Measurements from ENCODE around the gene CFAP97.
"Not testable (repeated sequence)": the region's sequence is repeated elsewhere in the genome, so short reads cannot be mapped to it uniquely, and the experiment has no call there.

Gene CFAP97

DNA sequence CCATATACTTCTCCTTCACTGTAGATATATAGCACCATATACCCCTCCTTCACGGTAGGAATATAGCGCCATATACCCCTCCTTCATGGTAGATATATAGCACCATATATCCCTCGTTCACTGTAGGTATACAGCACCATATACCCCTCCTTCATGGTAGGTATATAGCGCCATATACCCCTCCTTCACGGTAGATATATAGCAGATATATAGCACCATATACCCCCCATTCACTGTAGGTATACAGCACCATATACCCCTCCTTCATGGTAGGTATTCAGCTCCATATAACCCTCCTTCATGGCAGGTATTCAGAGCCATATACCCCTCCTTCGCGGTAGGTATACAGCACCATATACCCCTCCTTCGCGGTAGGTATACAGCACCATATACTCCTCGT is 18.1 kb upstream of the CFAP97 start:
- DNase-seq, result no peak

- no peak for DNase-seq
These were observed 17.7 kb upstream of the CFAP97 start for GRCh38 chr4:185221491-185221890.

DNA sequence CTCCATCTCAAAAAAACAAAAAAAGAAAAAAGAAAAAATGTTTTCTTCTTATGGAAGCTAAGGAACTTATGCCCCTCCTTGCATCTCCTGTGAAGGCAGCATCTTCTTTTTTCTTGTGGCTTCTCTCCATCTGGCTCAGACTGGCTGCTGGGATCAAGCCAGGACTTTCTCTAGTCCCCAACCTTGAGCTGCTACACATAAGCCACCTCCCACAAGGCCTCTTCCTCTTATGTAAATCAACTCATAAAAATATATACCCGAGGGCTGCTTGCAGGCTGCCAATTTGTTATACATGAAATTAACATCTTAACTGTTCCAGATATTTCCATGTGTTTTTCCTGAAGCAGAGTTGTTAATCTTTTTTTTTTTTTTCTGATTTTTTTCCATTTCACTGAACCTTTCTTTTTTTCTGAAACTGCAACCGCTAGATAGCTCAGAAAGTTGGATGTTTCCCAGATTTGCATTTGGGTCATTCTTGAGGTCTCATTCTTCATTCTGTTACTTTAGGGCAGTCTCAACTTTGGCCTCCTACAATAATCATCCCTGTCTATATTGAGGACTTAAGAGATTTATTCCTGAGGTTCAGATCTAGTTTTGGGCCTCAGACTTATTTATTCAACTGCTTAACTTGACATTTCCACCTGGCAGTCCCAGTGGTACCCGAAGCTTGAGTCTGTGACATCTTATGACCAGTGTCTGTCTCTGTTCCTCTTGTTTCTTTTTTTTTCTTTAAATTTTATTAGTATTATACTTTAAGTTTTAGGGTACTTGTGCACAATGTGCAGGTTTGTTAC is 15.9 kb upstream of the CFAP97 start:
- DNase-seq, result no peak

DNA sequence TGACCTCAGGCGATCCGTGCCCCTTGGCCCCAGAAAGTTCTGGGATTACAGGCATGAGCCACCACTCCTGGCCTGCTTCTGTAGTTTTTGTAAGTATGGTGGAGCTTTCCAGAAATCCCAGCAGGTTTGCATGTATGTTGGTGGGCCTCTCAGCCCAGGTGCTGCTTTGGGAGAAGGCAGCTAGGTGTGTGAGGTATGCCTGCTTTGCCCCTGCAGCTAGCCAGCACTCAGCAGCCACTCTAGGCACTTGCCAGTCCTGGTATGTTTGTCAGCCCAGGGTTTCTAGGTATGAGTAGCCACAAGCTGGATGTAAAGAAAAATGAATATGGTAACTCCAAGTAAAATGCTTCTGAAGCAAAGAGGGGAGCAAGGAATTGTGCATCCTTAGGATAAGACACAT is 14.5 kb upstream of the CFAP97 start:
- DNase-seq, result no peak

- DNase-seq, result no peak
These were observed 13.7 kb upstream of the CFAP97 start for GRCh38 chr4:185217408-185217975.

DNA sequence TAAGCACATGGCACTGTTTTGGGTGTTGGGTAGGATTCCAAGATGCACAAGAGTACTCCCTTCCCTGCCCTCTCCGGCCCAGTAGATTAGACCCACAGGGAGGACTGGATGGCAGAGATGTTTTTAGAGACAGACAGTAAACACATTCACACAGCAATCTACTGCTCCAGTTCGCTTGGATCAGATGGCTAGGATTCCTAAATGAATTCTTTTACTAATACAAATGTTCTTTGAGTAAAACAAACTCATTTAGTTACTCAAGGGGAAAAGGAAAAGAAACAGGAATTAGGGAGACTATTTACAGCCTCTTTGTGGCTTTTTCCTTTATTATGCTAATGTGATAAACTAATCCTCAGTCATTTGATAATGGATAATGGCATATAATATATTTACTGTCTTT is 11.5 kb upstream of the CFAP97 start:
- DNase-seq, result no peak

- DNase-seq, result no peak
These were observed 10.1 kb upstream of the CFAP97 start for GRCh38 chr4:185213877-185214276.

- DNase-seq, result no peak
These were observed 8.8 kb upstream of the CFAP97 start for GRCh38 chr4:185212581-185212980.

- no peak for DNase-seq
These were observed 7.8 kb upstream of the CFAP97 start for GRCh38 chr4:185211641-185212040.

DNA sequence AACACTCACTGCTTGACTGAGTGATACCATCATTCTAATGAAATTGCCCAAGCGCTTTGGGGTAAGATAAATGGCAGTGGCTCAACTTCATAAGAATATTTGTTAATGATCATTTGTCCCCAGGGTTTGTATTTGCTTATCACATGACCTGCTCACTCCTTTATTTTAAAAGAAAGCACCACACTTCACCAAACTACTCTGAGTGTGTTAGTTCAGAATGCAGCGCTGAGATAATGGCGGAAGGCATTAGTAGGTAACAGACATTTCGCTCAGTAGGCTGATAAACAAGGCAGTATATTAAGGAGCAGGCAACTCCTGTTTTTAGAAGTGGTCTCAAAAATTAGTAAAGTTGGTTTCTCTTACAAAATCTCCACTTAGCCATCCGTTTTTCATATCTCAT is 7.2 kb upstream of the CFAP97 start:
- DNase-seq, result no peak

- DNase-seq, result peak; percentile 5 to 24
These were observed 6.5 kb upstream of the CFAP97 start for GRCh38 chr4:185210102-185210981.

GRCh38 chr4:185209852-185210101 is 6.0 kb upstream of the CFAP97 start:
- not testable (repeated sequence) for DNase-seq

GRCh38 chr4:185209031-185209851 is 5.4 kb upstream of the CFAP97 start, which contains the start of gene SNX25:
SNX25 (plus strand) TSS chr4:185209598; CDS start chr4:185209827, 229 bp downstream.
- peak; percentile 28 to 61 for DNase-seq

DNA sequence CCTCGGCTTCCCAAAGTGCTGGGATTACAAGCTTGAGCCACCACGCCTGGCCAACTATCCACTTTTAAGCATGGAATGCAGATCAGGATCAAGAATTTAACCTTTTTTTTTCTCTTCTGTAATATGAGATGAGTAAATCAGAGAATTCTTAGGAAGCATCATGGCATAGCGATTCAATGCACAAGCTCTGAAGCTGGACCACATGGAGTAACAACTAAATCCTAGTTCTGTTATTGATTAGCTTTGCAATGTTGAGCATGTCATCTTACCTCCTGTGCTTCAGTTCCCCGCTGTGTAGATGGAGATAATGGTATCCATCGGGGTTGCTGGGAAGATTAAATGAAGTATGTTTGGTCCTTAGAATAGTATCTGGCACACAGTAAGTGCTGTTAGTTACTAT is 3.7 kb upstream of the CFAP97 start:
- no peak for DNase-seq

- no peak for DNase-seq
These were observed 2.0 kb upstream of the CFAP97 start for GRCh38 chr4:185205697-185206342.

DNA sequence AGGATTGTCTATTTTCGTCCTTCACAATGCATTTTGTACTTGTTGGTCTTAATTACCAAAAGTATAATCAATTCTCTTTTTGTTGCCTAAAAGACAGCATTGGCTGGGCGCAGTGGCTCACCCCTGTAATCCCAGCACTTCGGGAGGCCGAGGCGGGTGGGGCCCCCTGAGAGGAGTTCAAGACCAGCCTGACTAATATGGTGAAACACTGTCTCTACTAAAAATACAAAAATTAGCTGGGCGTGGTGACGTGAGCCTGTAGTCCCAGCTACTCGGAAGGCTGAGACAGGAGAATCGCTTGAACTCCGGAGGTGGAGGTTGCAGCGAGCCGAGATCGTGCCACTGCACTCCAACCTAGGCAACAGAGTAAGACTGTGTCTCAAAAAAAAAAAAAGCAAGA is 1.3 kb upstream of the CFAP97 start:
- not testable (repeated sequence) for DNase-seq

GRCh38 chr4:185204238-185204910 is 574 bp upstream of the CFAP97 start:
- DNase-seq, result no peak

GRCh38 chr4:185202984-185203485 is 765 bp downstream of the CFAP97 start:
- DNase-seq, result no peak

- DNase-seq, result no peak
These were observed 1.5 kb downstream of the CFAP97 start for GRCh38 chr4:185201977-185202962.

- not testable (repeated sequence) for DNase-seq
These were observed 5.6 kb downstream of the CFAP97 start for GRCh38 chr4:185198189-185198588.

Measured in SHP77 (cell line).